Endothelial cell (in vitro differentiated cells): Measurements from ENCODE around the gene ME2. TPM values are rescaled to one million over a fixed set of nuclear protein-coding genes. Genes with fewer than 3 reads are reported as not detected.
"Not testable (repeated sequence)": the region's sequence is repeated elsewhere in the genome, so short reads cannot be mapped to it uniquely, and the experiment has no call there.

Source experiments
- DNase-seq: peaks from one replicate; pipeline ENCODE4 v3.0.0; 2021; ENCODE audit warnings: low spot score
- H3K27ac Mint-ChIP-seq: one replicate; pipeline ENCODE4 v1.8.0; 2021; ENCODE audit warnings: mixed read lengths, inconsistent platforms; ENCODE audit not compliant: unreplicated experiment
- H3K27me3 Mint-ChIP-seq: one replicate; pipeline ENCODE4 v1.8.0; 2021; ENCODE audit warnings: mild to moderate bottlenecking, moderate library complexity, mixed read lengths, inconsistent platforms; ENCODE audit not compliant: unreplicated experiment
- H3K36me3 Mint-ChIP-seq: one replicate; pipeline ENCODE4 v1.8.0; 2021; ENCODE audit warnings: mild to moderate bottlenecking, low read depth, mixed read lengths, inconsistent platforms; ENCODE audit not compliant: unreplicated experiment
- H3K4me1 Mint-ChIP-seq: one replicate; pipeline ENCODE4 v1.8.0; 2021; ENCODE audit warnings: mild to moderate bottlenecking, mixed read lengths, inconsistent platforms; ENCODE audit not compliant: unreplicated experiment
- H3K4me3 Mint-ChIP-seq: one replicate; pipeline ENCODE4 v1.8.0; 2021; ENCODE audit warnings: mild to moderate bottlenecking, mixed read lengths, inconsistent platforms; ENCODE audit not compliant: unreplicated experiment
- H3K9me3 Mint-ChIP-seq: one replicate; pipeline ENCODE4 v1.8.0; 2021; ENCODE audit warnings: mixed read lengths, inconsistent platforms; ENCODE audit not compliant: unreplicated experiment
- CTCF ChIP-seq: fragments of 200-600 bp; sonication (generic); IDR thresholded peaks from one replicate; pipeline ENCODE4 v1.5.0; 2021; ENCODE audit warnings: antibody characterized with exemption; ENCODE audit not compliant: unreplicated experiment
- total RNA-seq: library from RNA; stranded (reverse); fragmentation: NEBNext Ultra II Directional; extraction: Animal tissue kit (Norgen Biotek cat#: 25700); gene quantifications from one replicate; pipeline ENCODE4 v1.2.1, GENCODE V29; 2021; ENCODE audit not compliant: unreplicated experiment

ME2 gene
- total RNA-seq, 1 donor from 2014 or later = 41.9 TPM

- H3K4me3 Mint-ChIP-seq = peak within 1 kb of the TSS; percentile 96
- H3K36me3 Mint-ChIP-seq = peaks cover 8% of the 10 kb centered on the region
- peak within 1 kb of the TSS; percentile 92 for H3K27ac Mint-ChIP-seq
- DNase-seq = peak; percentile 69
- peaks cover 4% of the 10 kb centered on the region for H3K9me3 Mint-ChIP-seq
- H3K4me1 Mint-ChIP-seq = peaks cover 13% of the 10 kb centered on the region
- H3K27me3 Mint-ChIP-seq = peaks cover 8% of the 10 kb centered on the region
- no peak for TF ChIP-seq CTCF
Measured at GRCh38 chr18:50967714-50968661, 89.1 kb downstream of the ME2 start, which contains the start of gene ELAC1. ELAC1 (plus strand) TSS chr18:50968040; CDS start chr18:50974405, 6,365 bp downstream.

- DNase-seq = no peak
- TF ChIP-seq CTCF = no peak
- peaks cover 10% of the 10 kb centered on the region for H3K27me3 Mint-ChIP-seq
- no peaks in the 10 kb centered on the region for H3K9me3 Mint-ChIP-seq
- peaks cover 6% of the 10 kb centered on the region for H3K36me3 Mint-ChIP-seq
- peaks cover 13% of the 10 kb centered on the region for H3K4me1 Mint-ChIP-seq
- H3K27ac Mint-ChIP-seq = no peak overlapping the region
- H3K4me3 Mint-ChIP-seq = no peak overlapping the region
Measured at GRCh38 chr18:50969448-50969847, 90.5 kb downstream of the ME2 start.

- H3K27me3 Mint-ChIP-seq = peaks cover 10% of the 10 kb centered on the region
- peaks cover 13% of the 10 kb centered on the region for H3K4me1 Mint-ChIP-seq
- H3K9me3 Mint-ChIP-seq = no peaks in the 10 kb centered on the region
- H3K36me3 Mint-ChIP-seq = peaks cover 12% of the 10 kb centered on the region
- H3K27ac Mint-ChIP-seq = no peak overlapping the region
- no peak for TF ChIP-seq CTCF
- no peak for DNase-seq
- no peak overlapping the region for H3K4me3 Mint-ChIP-seq
Measured at GRCh38 chr18:50970006-50970405, 91.1 kb downstream of the ME2 start.

GRCh38 chr18:50972404-50972803 is 93.5 kb downstream of the ME2 start:
- H3K4me3 Mint-ChIP-seq, H3K27ac Mint-ChIP-seq, H3K27me3 Mint-ChIP-seq, DNase-seq: not testable (repeated sequence)
- Mint-ChIP-seq H3K4me1 (peaks cover 12% of the 10 kb centered on the region), H3K36me3 (peaks cover 35% of the 10 kb centered on the region), H3K9me3 (peaks cover 13% of the 10 kb centered on the region)

GRCh38 chr18:50973367-50974126 is 94.6 kb downstream of the ME2 start:
- TF ChIP-seq CTCF = no peak
- H3K27ac Mint-ChIP-seq = no peak overlapping the region
- peaks cover 4% of the 10 kb centered on the region for H3K27me3 Mint-ChIP-seq
- no peak for DNase-seq
- H3K4me1 Mint-ChIP-seq = peaks cover 9% of the 10 kb centered on the region
- peaks cover 43% of the 10 kb centered on the region for H3K36me3 Mint-ChIP-seq
- H3K9me3 Mint-ChIP-seq = peaks cover 16% of the 10 kb centered on the region
- no peak overlapping the region for H3K4me3 Mint-ChIP-seq
